Muscle layer of colon (tissue), 2 donors: ENCODE measurements around the gene ZNF318.

ENCODE experiments used
- H3K27ac ChIP-seq: one replicate; pipeline ENCODE4 v1.7.0; 2013; ENCODE audit warnings: low read depth, mild to moderate bottlenecking, low read length, moderate library complexity
- H3K27me3 ChIP-seq, 2 donors: one replicate each; pipeline ENCODE4 v1.7.0; 2013; ENCODE audit warnings: low read length in 2 of 2, mild to moderate bottlenecking in 2 of 2; ENCODE audit not compliant: insufficient read depth in 2 of 2, control insufficient read depth in 1 of 2
- H3K36me3 ChIP-seq: one replicate; pipeline ENCODE4 v1.7.0; 2013; ENCODE audit warnings: mild to moderate bottlenecking, low read length; ENCODE audit not compliant: insufficient read depth
- H3K4me1 ChIP-seq: one replicate; pipeline ENCODE4 v1.7.0; 2013; ENCODE audit warnings: mild to moderate bottlenecking, low read length; ENCODE audit not compliant: insufficient read depth
- H3K4me3 ChIP-seq, 2 donors: one replicate each; pipeline ENCODE4 v1.7.0; 2013; ENCODE audit warnings: low read length in 2 of 2, low read depth in 1 of 2, mild to moderate bottlenecking in 1 of 2, moderate library complexity in 1 of 2
- H3K9ac ChIP-seq: one replicate; pipeline ENCODE4 v1.7.0; 2013; ENCODE audit warnings: low read length
- H3K9me3 ChIP-seq: one replicate; pipeline ENCODE4 v1.7.0; 2013; ENCODE audit warnings: mild to moderate bottlenecking, low read length
- donor health status: abdominal sarcoma.
- donor health status: Adenocarcinoma of cecum.

Gene ZNF318

DNA sequence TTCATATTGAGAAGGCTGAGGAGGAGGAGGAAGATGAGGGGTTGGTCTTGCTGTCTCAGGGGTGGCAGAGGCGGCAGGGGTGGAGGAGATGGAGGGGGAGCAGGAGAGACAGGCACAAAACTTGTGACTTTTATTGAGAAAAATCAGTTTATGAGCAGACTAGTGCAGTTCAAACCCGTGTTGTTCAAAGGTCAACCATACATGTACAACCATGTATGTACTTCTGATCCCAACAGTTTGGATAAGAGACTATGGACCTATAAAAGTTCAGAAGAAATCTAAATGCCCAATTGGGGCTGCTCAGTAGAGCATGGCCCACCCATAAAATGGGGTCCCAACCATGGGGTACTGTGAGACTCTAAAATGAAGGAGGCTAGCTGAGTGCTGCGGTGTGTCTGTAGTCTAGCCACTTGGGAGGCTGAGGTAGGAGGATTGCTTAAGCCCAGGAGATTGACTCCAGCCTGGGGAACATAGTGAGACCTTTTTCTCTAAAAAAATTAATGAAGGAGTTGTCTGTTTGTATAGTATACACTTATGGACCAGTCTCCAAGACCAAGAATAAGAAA lies 79.0 kb downstream of the ZNF318 start:
- no peaks in the 10 kb centered on the region for H3K4me1 ChIP-seq
- H3K9ac ChIP-seq = no peak overlapping the region
- H3K9me3 ChIP-seq = no peaks in the 10 kb centered on the region
- no peak overlapping the region for H3K4me3 ChIP-seq
- H3K27me3 ChIP-seq = no peaks in the 10 kb centered on the region
- no peaks in the 10 kb centered on the region for H3K36me3 ChIP-seq
- no peak overlapping the region for H3K27ac ChIP-seq

- H3K9ac ChIP-seq = no peak overlapping the region
Observed at GRCh38 chr6:43287717-43288679, 81.4 kb downstream of the ZNF318 start.

GRCh38 chr6:43286980-43287716 lies 82.3 kb downstream of the ZNF318 start:
- no peak overlapping the region for H3K9ac ChIP-seq
- H3K9me3 ChIP-seq = no peaks in the 10 kb centered on the region
- H3K36me3 ChIP-seq = no peaks in the 10 kb centered on the region
- H3K4me3 ChIP-seq = no peak overlapping the region
- no peaks in the 10 kb centered on the region for H3K4me1 ChIP-seq
- H3K27ac ChIP-seq = no peak overlapping the region
- H3K27me3 ChIP-seq = peaks cover 0 to 17% of the 10 kb centered on the region in 2 donors

More at GRCh38 chr6:43287717-43288679, 81.4 kb downstream of the ZNF318 start:
- Histone ChIP-seq H3K4me1 (no peaks in the 10 kb centered on the region), H3K27ac (no peak overlapping the region), H3K36me3 (no peaks in the 10 kb centered on the region), H3K4me3 (no peak overlapping the region), H3K9me3 (no peaks in the 10 kb centered on the region), H3K27me3 (peaks cover 0 to 15% of the 10 kb centered on the region in 2 donors)

DNA sequence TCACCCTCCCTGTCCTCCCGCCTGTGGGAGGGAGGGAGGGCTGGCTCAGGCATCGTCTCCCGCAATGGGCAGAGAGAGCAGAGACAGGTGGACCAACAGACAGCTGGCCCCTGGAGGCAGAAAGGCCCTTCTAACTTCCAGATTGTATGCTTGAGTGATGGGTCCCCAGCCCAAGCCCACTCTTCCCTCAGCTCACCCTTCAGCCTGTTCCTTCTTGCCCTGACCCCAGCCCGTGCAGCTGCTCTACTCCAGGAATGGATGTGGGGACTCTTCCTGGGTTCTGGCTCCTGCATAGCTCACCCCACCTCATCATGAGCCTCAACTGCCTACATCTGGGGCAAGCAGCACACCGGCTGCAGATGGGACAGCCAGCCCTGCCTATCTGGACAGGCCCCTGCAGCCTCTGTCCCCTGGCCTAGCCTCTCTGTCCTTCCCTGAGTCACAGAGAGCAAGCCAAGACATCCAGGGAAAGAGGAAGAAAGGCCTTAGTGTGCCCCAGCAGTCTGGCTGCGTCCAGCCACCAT lies 82.9 kb downstream of the ZNF318 start:
- no peak overlapping the region for H3K4me3 ChIP-seq
- no peaks in the 10 kb centered on the region for H3K4me1 ChIP-seq
- no peak overlapping the region for H3K9ac ChIP-seq
- H3K36me3 ChIP-seq = no peaks in the 10 kb centered on the region
- no peak overlapping the region for H3K27ac ChIP-seq
- peaks cover 0 to 17% of the 10 kb centered on the region in 2 donors for H3K27me3 ChIP-seq
- H3K9me3 ChIP-seq = no peaks in the 10 kb centered on the region
